HCT116 (cell line): Measurements from ENCODE around the gene MAPK8IP3. TPM values are rescaled to one million over a fixed set of nuclear protein-coding genes. Genes with fewer than 3 reads are reported as not detected.

Experiments used
- ATAC-seq: fragments of 200-7000 bp; cut with Tn5 transposase; 2 replicates; pipeline ENCODE4 v1.9.1; 2020; ENCODE audit warnings: mild to moderate bottlenecking, moderate library complexity
- BruUV-seq: library from RNA; stranded (reverse); fragments of 400-500 nt; replicated peaks from 2 replicates; lab custom pipeline; 2021; lab: Mats Ljungman, UMichigan
- CTCF ChIA-PET: fragments of 300-600 bp; sonication (Branson Sonifier 250); formaldehyde crosslinking; loops from one replicate; lab custom pipeline; 2021; ENCODE audit warnings: antibody characterized with exemption; lab: Charles Lee
- POLR2A ChIA-PET: fragments of 300-600, 350-600 bp; sonication (Branson Sonifier 250); formaldehyde crosslinking; loops from one replicate; lab custom pipeline; 2021; ENCODE audit warnings: antibody characterized with exemption; lab: Charles Lee
- RAD21 ChIA-PET, 2 experiments: fragments of 300-600 bp; sonication (Branson Sonifier 250); formaldehyde crosslinking; loops; one replicate each; lab custom pipeline; 2023; ENCODE audit warnings: low total read pairs in 2 of 2; ENCODE audit not compliant: uncharacterized antibody in 2 of 2, unreplicated experiment in 2 of 2, low non-redundant PET in 1 of 2; lab: Charles Lee
- DNase-seq: peaks from one replicate; pipeline ENCODE4 v3.0.0-alpha.2; 2010; ENCODE audit warnings: low read depth, low spot score
- H2AFZ ChIP-seq: fragments of 200-600 bp; shearing (Covaris generic), sonication (generic); 2 replicates; pipeline ENCODE4 v1.6.1; 2017; ENCODE audit warnings: low read depth, mixed run types, mixed read lengths, antibody characterized with exemption, low read length; ENCODE audit not compliant: poor library complexity, severe bottlenecking
- H3K27ac ChIP-seq: 2 replicates; pipeline ENCODE4 v1.5.1; 2012; ENCODE audit warnings: low read depth, low read length
- H3K27me3 ChIP-seq: fragments of 200-600 bp; sonication (generic); 2 replicates; pipeline ENCODE4 v1.6.1; 2016; ENCODE audit warnings: mixed run types, low read length, mixed read lengths; ENCODE audit not compliant: insufficient read depth
- H3K36me3 ChIP-seq, 2 experiments: fragments of 200-500 bp in 1 of 2; fragments of 200-600 bp in 1 of 2; sonication (Bioruptor generic) in 1 of 2; sonication (generic) in 1 of 2; 2 replicates each; pipeline versions ENCODE4 v1.5.1 to v1.6.1; 2014 to 2016; ENCODE audit warnings: low read length in 2 of 2, inconsistent platforms in 1 of 2, mixed read lengths in 1 of 2, mixed run types in 1 of 2; ENCODE audit not compliant: insufficient read depth in 2 of 2, control insufficient read depth in 1 of 2
- H3K4me1 ChIP-seq, 2 experiments: fragments of 200-600 bp in 1 of 2; sonication (generic) in 1 of 2; 2 replicates each; pipeline versions ENCODE4 v1.5.1 to v1.6.1; 2012 to 2017; ENCODE audit warnings: low read length in 2 of 2, inconsistent platforms in 1 of 2, mild to moderate bottlenecking in 1 of 2, mixed read lengths in 1 of 2, mixed run types in 1 of 2, moderate library complexity in 1 of 2; ENCODE audit not compliant: insufficient read depth in 2 of 2, control insufficient read depth in 1 of 2
- H3K4me2 ChIP-seq: fragments of 200-600 bp; sonication (generic); 2 replicates; pipeline ENCODE4 v1.6.1; 2017; ENCODE audit warnings: mixed run types, low read length, mixed read lengths
- H3K4me3 ChIP-seq, 2 experiments: fragments of 200-600 bp in 1 of 2; sonication (generic) in 1 of 2; replicated peaks in 1 of 2; 2 replicates each; pipeline ENCODE4 v1.5.1; 2011 to 2016; ENCODE audit warnings: low read length in 2 of 2, control low read depth in 1 of 2, low read depth in 1 of 2, mild to moderate bottlenecking in 1 of 2, mixed read lengths in 1 of 2, mixed run types in 1 of 2
- H3K79me2 ChIP-seq: fragments of 200-600 bp; sonication (generic); 2 replicates; pipeline ENCODE4 v1.6.1; 2017; ENCODE audit warnings: mild to moderate bottlenecking, mixed run types, low read length, moderate library complexity, mixed read lengths; ENCODE audit not compliant: insufficient read depth
- H3K9ac ChIP-seq: fragments of 200-600 bp; sonication (generic); 2 replicates; pipeline ENCODE4 v1.6.1; 2016; ENCODE audit warnings: low read length, mixed read lengths
- H3K9me2 ChIP-seq: fragments of 200-600 bp; sonication (generic), shearing (Covaris generic); 2 replicates; pipeline ENCODE4 v1.6.1; 2017; ENCODE audit warnings: mixed run types, mild to moderate bottlenecking, moderate library complexity; ENCODE audit not compliant: insufficient read depth
- H3K9me3 ChIP-seq, 2 experiments: fragments of 200-500 bp in 1 of 2; fragments of 200-600 bp in 1 of 2; sonication (Bioruptor generic) in 1 of 2; sonication (generic) in 1 of 2; 2 replicates each; pipeline ENCODE4 v1.6.1; 2014 to 2017; ENCODE audit warnings: low read length in 2 of 2, mixed read lengths in 2 of 2, inconsistent platforms in 1 of 2, low read depth in 1 of 2, mild to moderate bottlenecking in 1 of 2, mixed run types in 1 of 2, moderate library complexity in 1 of 2; ENCODE audit not compliant: control insufficient read depth in 1 of 2, insufficient read depth in 1 of 2
- H4K20me1 ChIP-seq: fragments of 200-600 bp; sonication (generic), shearing (Covaris generic); 2 replicates; pipeline ENCODE4 v1.6.1; 2017; ENCODE audit warnings: mixed run types, mild to moderate bottlenecking, moderate library complexity; ENCODE audit not compliant: insufficient read depth
- CBX3 ChIP-seq: IDR thresholded peaks from 2 replicates; pipeline ENCODE4 v1.6.1; 2012; ENCODE audit warnings: low read depth
- CEBPB ChIP-seq: IDR thresholded peaks from 2 replicates; pipeline ENCODE4 v1.6.1; 2012; ENCODE audit warnings: low read depth
- EGR1 ChIP-seq: IDR thresholded peaks from 2 replicates; pipeline ENCODE4 v1.6.1; 2012; ENCODE audit warnings: low read depth
- EZH2 ChIP-seq: fragments of 200-600 bp; sonication (generic); IDR thresholded peaks from 2 replicates; pipeline ENCODE4 v1.6.1; 2017; ENCODE audit warnings: antibody characterized with exemption, mixed run types
- EZH2phosphoT487 ChIP-seq: fragments of 200-600 bp; IDR thresholded peaks from 2 replicates; pipeline ENCODE4 v1.6.1; 2018; ENCODE audit warnings: antibody characterized with exemption, borderline replicate concordance
- JUND ChIP-seq: IDR thresholded peaks from 2 replicates; pipeline ENCODE4 v1.6.1; 2012
- POLR2A ChIP-seq: IDR thresholded peaks from 2 replicates; pipeline ENCODE4 v1.7.0; 2011; ENCODE audit warnings: borderline replicate concordance; ENCODE audit not compliant: insufficient read depth, insufficient read length; ENCODE audit errors: extremely low read depth
- RAD21 ChIP-seq: IDR thresholded peaks from 2 replicates; pipeline ENCODE4 v1.6.1; 2012; ENCODE audit warnings: low read depth, mild to moderate bottlenecking
- ZFX ChIP-seq: fragments of 450-650 bp; IDR thresholded peaks from 2 replicates; pipeline ENCODE4 v1.6.1; 2017
- ZNF274 ChIP-seq: fragments of 200-500 bp; sonication (Bioruptor generic); IDR thresholded peaks from 2 replicates; pipeline ENCODE4 v1.6.1; 2014; ENCODE audit warnings: mild to moderate bottlenecking, low read depth, low read length, inconsistent platforms
- intact Hi-C: fragments of 100-400 bp; cut with micrococcal nuclease; formaldehyde crosslinking; loops from 2 replicates; pipeline ENCODE4 v1.10.0; 2022
- total RNA-seq: library from RNA; stranded (reverse); gene quantifications from one replicate; pipeline ENCODE4 v1.2.1, GENCODE V29; 2021; ENCODE audit not compliant: unreplicated experiment

MAPK8IP3 gene
- total RNA-seq, 1 experiment from 2014 or later: 75.3 TPM

DNA sequence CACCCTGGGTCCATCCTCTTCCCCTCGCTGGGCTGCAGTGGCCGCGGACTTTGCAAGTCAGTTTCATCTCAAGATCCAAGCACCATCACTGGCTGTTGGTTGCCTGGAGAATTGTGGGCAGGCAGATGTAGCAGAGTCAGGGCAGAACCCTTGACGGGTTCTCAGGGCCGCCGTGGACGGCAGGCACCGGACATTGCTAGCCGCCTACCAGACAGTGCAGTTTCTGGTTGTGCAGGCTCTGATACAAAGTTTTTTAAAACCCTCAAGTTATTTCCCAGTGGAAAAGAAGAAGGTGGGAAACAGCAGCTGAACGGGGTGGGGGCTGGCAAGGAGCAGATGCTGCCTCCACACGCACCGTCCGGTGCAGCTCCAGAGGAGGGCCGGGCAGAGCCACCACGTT is 3.4 kb downstream of the MAPK8IP3 start:
- Histone ChIP-seq H3K9me3 (no peaks in the 10 kb centered on the region), H3K27ac (no peak overlapping the region), H4K20me1 (peaks cover 3% of the 10 kb centered on the region; the same call in 1 of the 2 replicates), H3K4me2 (no peak overlapping the region), H3K9me2 (no peaks in the 10 kb centered on the region), H3K4me3 (no peak overlapping the region), H3K9ac (no peak overlapping the region), H3K4me1 (peaks cover 11 to 19% of the 10 kb centered on the region in 2 experiments), H3K27me3 (no peaks in the 10 kb centered on the region), H3K36me3 (no peaks in the 10 kb centered on the region), H2AFZ (no peak overlapping the region), H3K79me2 (peaks cover 78% of the 10 kb centered on the region)
- ChIA-PET CTCF (no interaction called here), POLR2A (no interaction called here), RAD21 (no interaction called here)
- DNase-seq: no peak
- no peak for ATAC-seq
- intact Hi-C loops: no loop called here
- no TSS peak for BruUV-seq
- no peak for TF ChIP-seq CEBPB

DNA sequence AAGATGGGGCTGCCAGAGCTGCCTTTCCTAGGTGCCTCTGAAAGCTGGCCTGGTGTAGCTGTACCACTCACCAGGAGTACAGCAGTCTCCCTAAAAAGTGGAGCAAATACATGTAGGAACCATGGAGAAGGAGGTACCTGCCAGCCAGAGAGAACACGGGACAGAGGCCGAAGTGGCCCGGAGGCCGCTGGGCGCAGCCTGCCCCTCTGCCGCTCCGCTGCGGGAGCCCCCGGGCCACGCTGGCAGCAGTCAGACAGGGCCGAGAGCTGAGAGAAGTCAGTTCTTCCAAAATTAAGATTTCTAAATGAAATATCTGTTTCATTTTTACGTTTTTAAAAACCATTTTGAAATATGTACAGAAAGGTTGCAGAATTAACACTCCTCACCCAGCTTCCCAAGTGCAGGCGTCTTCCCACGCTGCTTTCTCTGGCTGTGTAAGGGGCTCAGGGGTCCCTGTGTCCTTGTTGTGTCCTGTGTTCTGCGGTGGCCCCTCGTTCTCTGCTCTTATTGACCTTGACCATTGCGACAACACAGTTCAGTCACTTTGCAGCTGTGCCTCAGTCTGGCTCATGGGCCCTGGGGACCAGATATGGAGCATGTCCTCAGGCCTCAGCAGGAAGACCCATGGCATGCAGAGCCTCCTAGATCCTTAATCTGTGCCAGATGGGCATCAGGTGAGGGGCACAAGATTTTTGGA is 5.0 kb downstream of the MAPK8IP3 start:
- BruUV-seq: no TSS peak
- CTCF ChIA-PET: no interaction called here
- RAD21 ChIA-PET: no interaction called here

More for the DNA sequence above, 5.0 kb downstream of the MAPK8IP3 start:
- Histone ChIP-seq H3K4me2 (no peak overlapping the region), H3K9me3 (no peaks in the 10 kb centered on the region), H2AFZ (no peak overlapping the region), H3K27me3 (no peaks in the 10 kb centered on the region), H3K9me2 (no peaks in the 10 kb centered on the region), H3K4me3 (no peak overlapping the region), H4K20me1 (peaks cover 3% of the 10 kb centered on the region; the same call in 1 of the 2 replicates), H3K9ac (no peak overlapping the region), H3K79me2 (peaks cover 94% of the 10 kb centered on the region), H3K4me1 (peaks cover 5 to 9% of the 10 kb centered on the region in 2 experiments; a peak in 3 of 4 replicates), H3K36me3 (no peaks in the 10 kb centered on the region), H3K27ac (no peak overlapping the region)
- DNase-seq (no peak), ATAC-seq (no peak)
- TF ChIP-seq ZNF274 (no peak), EZH2phosphoT487 (no peak), ZFX (no peak), EGR1 (no peak), JUND (no peak), RAD21 (no peak), POLR2A (no peak), CBX3 (no peak), EZH2 (no peak)
- intact Hi-C loops: no loop called here
- POLR2A ChIA-PET: no interaction called here
